A549 (cell line): ENCODE measurements around the gene REEP6. TPM values are rescaled to one million over a fixed set of nuclear protein-coding genes. Genes with fewer than 3 reads are reported as not detected.

Experiments
- ATAC-seq, 2 experiments: fragments of 200-7000 bp in 1 of 2; fragments of >200 bp in 1 of 2; cut with Nextera tagmentation in 1 of 2; cut with Tn5 transposase in 1 of 2; 3 replicates each; pipeline versions ENCODE4 v1.8.0 to v1.9.1; 2018 to 2020; ENCODE audit warnings: mild to moderate bottlenecking in 1 of 2, moderate library complexity in 1 of 2
- CTCF ChIA-PET: fragments of 300-600 bp; sonication (Branson Sonifier 250); formaldehyde crosslinking; extraction: SDS; loops from one replicate; lab custom pipeline; 2021; ENCODE audit warnings: antibody characterized with exemption, inconsistent platforms; lab: Yijun Ruan, JAX
- POLR2A ChIA-PET: fragments of 350-600 bp; formaldehyde crosslinking; extraction: SDS; loops from one replicate; lab custom pipeline; 2021; ENCODE audit warnings: antibody characterized with exemption, inconsistent platforms; lab: Yijun Ruan, JAX
- DNase-seq, 2 experiments: peaks; one replicate each; pipeline versions ENCODE4 v3.0.0 to v3.0.0-alpha.2; 2011 to 2016; ENCODE audit warnings: low read depth in 1 of 2, low spot score in 1 of 2
- FAIRE-seq: peaks from 2 replicates; lab custom pipeline; 2011; peaks lifted over from hg19 to GRCh38; lab: Jason Lieb, UNC
- H3K27ac ChIP-seq, 2 experiments: fragments of >200 bp; sonication (Bioruptor Twin); formaldehyde crosslinking; 3 replicates each; pipeline ENCODE4 v1.5.1; 2016 to 2017
- H3K4me1 ChIP-seq: fragments of >200 bp; sonication (Bioruptor Twin); formaldehyde crosslinking; 3 replicates; pipeline ENCODE4 v1.6.1; 2016
- H3K4me2 ChIP-seq: fragments of >200 bp; sonication (Bioruptor Twin); formaldehyde crosslinking; 3 replicates; pipeline ENCODE4 v1.6.1; 2016
- H3K4me3 ChIP-seq: fragments of >200 bp; sonication (Bioruptor Twin); formaldehyde crosslinking; 3 replicates; pipeline ENCODE4 v1.5.1; 2016
- H3K9me3 ChIP-seq: fragments of >200 bp; sonication (Bioruptor Twin); formaldehyde crosslinking; 3 replicates; pipeline ENCODE4 v1.6.1; 2016
- ATOH8 ChIP-seq: fragments of 250-450 bp; sonication (Bioruptor Pico); IDR thresholded peaks from 2 replicates; pipeline ENCODE4 v1.5.0; 2020; ENCODE audit warnings: low read depth, mild to moderate bottlenecking, moderate library complexity
- CHD2 ChIP-seq: fragments of 150-350 bp; IDR thresholded peaks from 2 replicates; pipeline ENCODE4 v1.6.1; 2014; ENCODE audit warnings: low read length; ENCODE audit not compliant: partially characterized antibody
- CHD4 ChIP-seq: fragments of 200-600 bp; sonication (generic); IDR thresholded peaks from 2 replicates; pipeline ENCODE4 v1.6.1; 2016; ENCODE audit warnings: antibody characterized with exemption, mild to moderate bottlenecking, borderline replicate concordance
- EHF ChIP-seq: fragments of 250-450 bp; sonication (Bioruptor Pico); IDR thresholded peaks from 2 replicates; pipeline ENCODE4 v1.5.0; 2020; ENCODE audit warnings: mild to moderate bottlenecking
- ELK1 ChIP-seq: fragments of 150-350 bp; IDR thresholded peaks from 2 replicates; pipeline ENCODE4 v1.6.1; 2014; ENCODE audit warnings: low read depth, mild to moderate bottlenecking, low read length
- ESRRA ChIP-seq: fragments of 150-350 bp; IDR thresholded peaks from 2 replicates; pipeline ENCODE4 v1.6.1; 2014; ENCODE audit warnings: mild to moderate bottlenecking, low read length, borderline replicate concordance
- FOSB ChIP-seq: fragments of 250-450 bp; sonication (Bioruptor Pico); IDR thresholded peaks from 2 replicates; pipeline ENCODE4 v1.5.0; 2020; ENCODE audit warnings: mild to moderate bottlenecking, moderate library complexity
- GATA3 ChIP-seq: IDR thresholded peaks from 2 replicates; pipeline ENCODE4 v1.6.1; 2012; ENCODE audit warnings: borderline replicate concordance
- HDAC2 ChIP-seq: fragments of 200-600 bp; sonication (generic); IDR thresholded peaks from 2 replicates; pipeline ENCODE4 v1.6.1; 2016
- HMGXB4 ChIP-seq: fragments of 250-450 bp; sonication (Bioruptor Pico); IDR thresholded peaks from 2 replicates; pipeline ENCODE4 v1.5.0; 2021; ENCODE audit warnings: mild to moderate bottlenecking, moderate library complexity, borderline replicate concordance
- JUN ChIP-seq, 2 experiments: fragments of >200 bp; sonication (Bioruptor Twin); formaldehyde crosslinking; IDR thresholded peaks; 2 replicates in 1 of 2; 3 replicates in 1 of 2; pipeline ENCODE4 v1.6.1; 2016 to 2017
- PHF8 ChIP-seq: fragments of 200-600 bp; sonication (generic); IDR thresholded peaks from 2 replicates; pipeline ENCODE4 v1.6.1; 2016; ENCODE audit warnings: low read depth, mild to moderate bottlenecking, antibody characterized with exemption, moderate library complexity, borderline replicate concordance
- POLR2A ChIP-seq: IDR thresholded peaks from 2 replicates; pipeline ENCODE4 v1.6.1; 2012; ENCODE audit warnings: mild to moderate bottlenecking, low read length
- RFX5 ChIP-seq: fragments of 450-650 bp; IDR thresholded peaks from 2 replicates; pipeline ENCODE4 v1.7.1; 2014; ENCODE audit warnings: antibody characterized with exemption, mild to moderate bottlenecking, moderate library complexity
- RNF2 ChIP-seq: fragments of 200-600 bp; sonication (generic); IDR thresholded peaks from 2 replicates; pipeline ENCODE4 v1.6.1; 2016; ENCODE audit warnings: low read depth, mild to moderate bottlenecking, antibody characterized with exemption, moderate library complexity, borderline replicate concordance
- ZC3H11A ChIP-seq: fragments of 450-650 bp; IDR thresholded peaks from 2 replicates; pipeline ENCODE4 v1.6.1; 2014; ENCODE audit warnings: antibody characterized with exemption, mild to moderate bottlenecking
- ZFP36 ChIP-seq: fragments of 450-650 bp; IDR thresholded peaks from 2 replicates; pipeline ENCODE4 v1.6.1; 2014; ENCODE audit warnings: borderline replicate concordance; ENCODE audit not compliant: partially characterized antibody
- WGBS: methylation state at CpG from one replicate; pipeline ENCODE4 v1.1.6; 2017; ENCODE audit errors: missing lambda C conversion rate; 5-methylcytosine and 5-hydroxymethylcytosine counted together
- polyA plus RNA-seq, 4 experiments: library from polyadenylated mRNA; depleted of rRNA in 3 of 4; stranded (reverse); fragments of >200 nt; fragmentation: RNase III in 1 of 4; extraction: RNeasy Plus Mini Kit Qiagen cat#74134 plus additional on column Dnase treatment in 1 of 4; gene quantifications; 2 replicates in 3 of 4; 3 replicates in 1 of 4; pipeline ENCODE4 v1.2.3, GENCODE V29; 2011 to 2017
- TF ChIP-seq, protein P1 (sequence below): IDR thresholded peaks from 2 replicates; pipeline ENCODE4 v1.6.1; 2012

REEP6 gene
- polyA plus RNA-seq, 2 of the 4 experiments (the other 2 are of a cell fraction), result 1.8 to 4.8 TPM

- TF ChIP-seq PHF8, result no peak
- TF ChIP-seq, protein P1, sequence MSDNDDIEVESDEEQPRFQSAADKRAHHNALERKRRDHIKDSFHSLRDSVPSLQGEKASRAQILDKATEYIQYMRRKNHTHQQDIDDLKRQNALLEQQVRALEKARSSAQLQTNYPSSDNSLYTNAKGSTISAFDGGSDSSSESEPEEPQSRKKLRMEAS, result no peak
Measured at GRCh38 chr19:1505012-1505411, 14.0 kb downstream of the REEP6 start (continued).

DNA sequence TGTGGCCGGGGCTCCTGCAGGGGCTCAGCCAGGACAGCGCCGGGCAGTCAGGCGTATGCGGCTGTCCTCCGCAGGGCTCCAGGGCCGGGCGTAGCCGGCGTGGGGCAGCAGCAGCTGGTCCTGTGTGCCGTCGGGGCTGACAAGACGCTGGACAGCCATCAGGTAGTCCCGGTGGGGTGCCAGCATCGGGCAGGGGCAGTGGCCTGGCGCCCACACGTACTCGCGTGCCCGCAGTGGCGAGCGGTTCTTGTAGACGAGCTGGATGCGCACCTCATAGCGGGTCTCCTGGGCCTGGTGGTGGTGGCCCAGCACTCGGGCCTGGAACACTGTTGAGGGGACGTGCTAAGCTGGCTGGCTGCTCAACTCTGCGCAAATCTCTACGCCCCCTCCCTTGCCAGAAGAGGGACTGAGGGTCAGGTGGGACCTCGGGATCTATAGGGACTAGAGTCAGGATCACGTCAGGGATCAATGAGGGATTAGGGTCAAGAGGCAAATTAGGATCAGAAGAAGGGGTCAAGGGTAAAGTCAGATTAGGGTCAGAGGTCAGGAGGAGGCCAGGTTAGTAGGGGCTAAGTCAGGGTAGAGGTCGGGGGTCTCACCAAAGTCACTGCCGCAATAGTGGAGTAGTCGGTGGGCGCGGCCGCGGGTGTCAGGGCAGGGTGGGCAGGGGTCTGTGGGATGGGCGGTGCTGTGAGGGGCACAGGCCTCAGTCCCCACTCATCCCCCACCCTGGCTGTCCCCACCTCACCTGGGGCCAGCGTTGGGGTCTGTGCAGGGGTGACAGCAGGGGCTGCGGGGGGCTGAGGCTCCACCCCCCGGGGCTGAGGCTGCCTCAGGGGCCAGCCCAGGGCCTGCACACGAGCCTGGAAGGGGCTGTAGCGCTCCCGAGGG is 15.3 kb downstream of the REEP6 start:
- ChIA-PET CTCF (no interaction called here), POLR2A (no interaction called here)
- Histone ChIP-seq H3K4me3 (no peak overlapping the region), H3K4me1 (peaks cover 12% of the 10 kb centered on the region; the same call in 2 of the 3 replicates), H3K27ac (no peak overlapping the region), H3K9me3 (no peaks in the 10 kb centered on the region), H3K4me2 (no peak overlapping the region)
- FAIRE-seq, result no peak
- WGBS, result 88% methylated on average over 16 of the region's 45 CpGs
- no peak for DNase-seq
- TF ChIP-seq, protein P1, result no peak
- TF ChIP-seq GATA3, result no peak
- ATAC-seq, result no peak

- 100% methylated on average over 10 of the region's 23 CpGs for WGBS
- no peak for DNase-seq
- TF ChIP-seq ZC3H11A (no peak), RFX5 (no peak), CHD2 (no peak), EHF (CRISPR knock-in tag) (no peak), ATOH8 (no peak), ZFP36 (no peak), HDAC2 (no peak), FOSB (CRISPR knock-in tag) (no peak), JUN (IDR thresholded peaks at IDR 0.05) (no peak), ESRRA (no peak), POLR2A (no peak), CHD4 (no peak), HMGXB4 (CRISPR knock-in tag) (no peak), ELK1 (no peak), RNF2 (no peak)
- Histone ChIP-seq H3K27ac (peak overlapping the region; percentile 88 to 91; a peak in 5 of 6 replicates), H3K4me1 (peaks cover 11% of the 10 kb centered on the region; the same call in 2 of the 3 replicates), H3K4me2 (peak overlapping the region; percentile 77), H3K9me3 (no peaks in the 10 kb centered on the region), H3K4me3 (peak overlapping the region; percentile 57; the same call in 1 of the 3 replicates)
- ChIA-PET POLR2A (no interaction called here), CTCF (interaction anchor here (0.6 to 1.5 kb wide), 2 partner anchors 15 to 654 kb away, joined by 4 to 5 read pairs; no protein-coding TSS in a partner anchor)
- FAIRE-seq, result no peak
- no peak for ATAC-seq
Measured at GRCh38 chr19:1507192-1507660, 16.2 kb downstream of the REEP6 start.
